Subcutaneous adipose tissue (tissue), 4 donors: Measurements from ENCODE around the gene PHTF2. TPM values are rescaled to one million over a fixed set of nuclear protein-coding genes. Genes with fewer than 3 reads are reported as not detected.

Experiments
- total RNA-seq, 4 donors: library from RNA; depleted of rRNA; stranded (reverse); fragments of >200 nt; gene quantifications; one replicate each; pipeline ENCODE4 v1.1.0, GENCODE V29; 2016
- TF ChIP-seq, protein P1 (sequence below): fragments of 450-650 bp; IDR thresholded peaks from one replicate; pipeline ENCODE4 v1.5.1; 2016; ENCODE audit warnings: low read depth, mild to moderate bottlenecking, control low read depth, antibody characterized with exemption, moderate library complexity

Gene PHTF2
- total RNA-seq, 4 donors from 2014 or later = 21.0 to 40.1 (median 23.2) TPM

- TF ChIP-seq, protein P1, sequence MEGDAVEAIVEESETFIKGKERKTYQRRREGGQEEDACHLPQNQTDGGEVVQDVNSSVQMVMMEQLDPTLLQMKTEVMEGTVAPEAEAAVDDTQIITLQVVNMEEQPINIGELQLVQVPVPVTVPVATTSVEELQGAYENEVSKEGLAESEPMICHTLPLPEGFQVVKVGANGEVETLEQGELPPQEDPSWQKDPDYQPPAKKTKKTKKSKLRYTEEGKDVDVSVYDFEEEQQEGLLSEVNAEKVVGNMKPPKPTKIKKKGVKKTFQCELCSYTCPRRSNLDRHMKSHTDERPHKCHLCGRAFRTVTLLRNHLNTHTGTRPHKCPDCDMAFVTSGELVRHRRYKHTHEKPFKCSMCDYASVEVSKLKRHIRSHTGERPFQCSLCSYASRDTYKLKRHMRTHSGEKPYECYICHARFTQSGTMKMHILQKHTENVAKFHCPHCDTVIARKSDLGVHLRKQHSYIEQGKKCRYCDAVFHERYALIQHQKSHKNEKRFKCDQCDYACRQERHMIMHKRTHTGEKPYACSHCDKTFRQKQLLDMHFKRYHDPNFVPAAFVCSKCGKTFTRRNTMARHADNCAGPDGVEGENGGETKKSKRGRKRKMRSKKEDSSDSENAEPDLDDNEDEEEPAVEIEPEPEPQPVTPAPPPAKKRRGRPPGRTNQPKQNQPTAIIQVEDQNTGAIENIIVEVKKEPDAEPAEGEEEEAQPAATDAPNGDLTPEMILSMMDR = no peak
Observed at GRCh38 chr7:77846317-77847092, 47.9 kb downstream of the PHTF2 start.

GRCh38 chr7:77855371-77856083 is 57.0 kb downstream of the PHTF2 start:
- TF ChIP-seq, protein P1 = no peak

GRCh38 chr7:77858278-77858677 is 59.7 kb downstream of the PHTF2 start:
- TF ChIP-seq, protein P1 = no peak

- TF ChIP-seq, protein P1 = no peak
Observed at GRCh38 chr7:77859343-77859742, 60.8 kb downstream of the PHTF2 start.

GRCh38 chr7:77862691-77863090 is 64.1 kb downstream of the PHTF2 start:
- TF ChIP-seq, protein P1 = no peak

DNA sequence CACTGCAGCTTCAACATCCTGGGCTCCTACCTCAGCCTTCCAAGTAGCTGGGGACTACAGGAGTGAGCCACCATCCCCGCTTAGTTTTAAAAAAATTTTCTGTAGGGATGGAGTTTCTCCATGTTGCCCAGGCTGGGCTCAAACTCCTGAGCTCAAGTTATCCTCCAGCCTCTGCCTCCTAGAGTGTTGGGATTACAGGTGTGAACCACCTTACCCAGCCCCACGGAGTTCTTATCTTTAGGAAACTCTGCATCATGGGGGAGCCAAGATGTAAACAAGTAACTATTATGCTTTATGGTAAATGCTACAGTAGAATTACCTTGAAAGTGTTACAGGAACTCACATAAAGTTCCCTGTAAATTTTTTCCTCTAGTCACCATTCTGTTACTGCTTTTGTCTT is 65.3 kb downstream of the PHTF2 start:
- TF ChIP-seq, protein P1 = no peak

GRCh38 chr7:77866370-77866769 is 67.8 kb downstream of the PHTF2 start:
- TF ChIP-seq, protein P1 = no peak
